ENCODE measurements around the gene SETD9.

SETD9 gene, protein sequence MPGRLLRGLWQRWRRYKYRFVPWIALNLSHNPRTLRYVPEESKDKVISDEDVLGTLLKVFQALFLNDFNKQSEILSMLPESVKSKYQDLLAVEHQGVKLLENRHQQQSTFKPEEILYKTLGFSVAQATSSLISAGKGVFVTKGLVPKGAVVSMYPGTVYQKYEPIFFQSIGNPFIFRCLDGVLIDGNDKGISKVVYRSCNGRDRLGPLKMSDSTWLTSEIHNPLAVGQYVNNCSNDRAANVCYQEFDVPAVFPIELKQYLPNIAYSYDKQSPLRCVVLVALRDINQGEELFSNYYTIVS

DNA sequence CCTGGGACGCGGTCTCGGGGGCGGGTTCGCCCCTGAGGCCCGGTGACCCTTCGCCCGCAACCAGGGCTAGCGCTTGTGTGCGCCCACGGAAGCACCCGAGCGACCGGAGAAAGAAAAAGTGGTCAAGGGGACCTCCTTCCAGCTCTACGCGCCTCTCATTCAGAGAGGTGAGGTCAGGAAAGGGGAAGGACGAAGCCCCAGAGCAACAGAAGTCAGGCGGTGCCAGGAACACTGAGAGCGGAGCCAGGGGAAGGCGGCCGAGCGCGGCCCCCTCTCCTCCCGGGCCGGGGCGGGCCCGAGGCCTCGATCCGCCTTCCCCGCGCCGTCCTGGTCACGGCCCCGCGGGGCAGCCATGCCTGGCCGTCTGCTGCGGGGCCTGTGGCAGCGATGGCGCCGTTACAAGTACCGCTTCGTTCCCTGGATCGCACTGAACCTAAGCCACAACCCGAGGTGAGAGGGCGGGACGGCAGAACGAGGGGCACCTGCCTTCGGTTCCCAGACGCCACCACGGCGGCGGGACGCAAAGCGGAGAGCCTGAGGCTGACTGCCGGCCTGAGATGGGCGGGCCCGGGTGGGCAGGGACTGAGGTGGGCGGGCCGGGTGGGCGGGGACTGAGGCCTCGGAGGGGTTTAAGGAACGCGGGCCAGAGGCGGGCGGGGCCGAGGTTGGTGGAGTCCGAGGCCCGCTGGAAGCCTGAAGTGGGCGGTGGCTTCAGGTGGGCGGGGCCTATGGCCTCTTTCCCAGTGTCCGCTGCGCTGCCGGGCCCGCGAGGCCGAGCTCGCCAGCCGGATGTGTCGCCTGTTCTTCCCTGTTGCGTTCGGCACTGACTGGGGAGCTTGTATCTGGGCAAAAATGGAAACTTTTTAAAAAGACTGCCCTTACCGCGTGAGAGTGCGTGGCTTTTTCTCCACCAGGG lies at the start of gene SETD9:
SETD9 (plus strand) TSS at position 303 of the 916 bp plus-strand sequence; CDS start at position 353, 50 bp downstream.
- DNase-seq, result peak; percentile 95

DNA sequence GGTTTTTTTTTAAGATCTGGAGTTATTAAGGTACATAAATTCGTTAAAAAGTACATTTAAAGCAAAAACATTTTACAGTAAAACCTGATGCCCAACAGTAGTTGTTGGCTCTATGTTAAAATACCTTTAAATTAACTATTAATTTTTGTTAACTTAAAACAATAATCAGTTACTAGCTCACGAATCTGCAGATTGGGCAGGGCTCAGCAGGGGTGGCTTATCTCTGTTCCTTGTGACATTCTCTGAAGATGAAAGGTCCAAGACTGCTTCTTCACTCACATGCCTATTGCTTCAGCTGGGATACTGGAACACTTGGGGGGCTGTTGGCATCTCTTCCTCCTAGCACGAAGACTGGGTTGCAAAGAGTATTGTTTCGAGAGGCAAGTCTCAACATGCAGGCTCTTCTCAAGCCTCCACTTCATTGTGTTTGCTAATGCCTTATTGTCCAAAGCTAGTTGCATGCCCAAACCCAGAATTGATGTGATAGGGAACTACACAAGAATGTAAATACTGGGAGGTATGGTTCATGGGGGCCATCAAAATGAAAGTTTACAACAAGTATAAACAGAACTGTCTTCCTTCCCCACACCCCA lies 47.4 kb upstream of the SETD9 start:
- no peak for DNase-seq

DNA sequence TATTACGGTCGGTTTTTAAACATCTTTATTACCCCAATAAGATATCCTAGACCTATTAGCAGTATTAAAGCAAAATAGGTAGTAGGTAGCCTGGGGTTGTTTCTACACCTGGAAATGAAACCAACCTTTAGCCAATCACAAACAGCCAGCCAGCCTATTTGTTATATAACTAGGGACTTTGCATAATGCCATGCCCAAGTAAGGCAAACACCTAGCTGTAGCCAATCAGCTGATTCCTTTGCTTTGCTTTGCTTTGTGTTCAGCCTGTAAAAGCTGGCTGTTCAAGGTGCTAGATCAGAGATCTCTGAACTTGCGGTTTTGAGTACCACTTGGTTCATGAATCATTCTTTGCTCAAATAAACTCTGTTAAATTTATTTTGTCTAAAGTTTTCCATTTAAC lies 46.5 kb upstream of the SETD9 start:
- DNase-seq, result no peak

DNA sequence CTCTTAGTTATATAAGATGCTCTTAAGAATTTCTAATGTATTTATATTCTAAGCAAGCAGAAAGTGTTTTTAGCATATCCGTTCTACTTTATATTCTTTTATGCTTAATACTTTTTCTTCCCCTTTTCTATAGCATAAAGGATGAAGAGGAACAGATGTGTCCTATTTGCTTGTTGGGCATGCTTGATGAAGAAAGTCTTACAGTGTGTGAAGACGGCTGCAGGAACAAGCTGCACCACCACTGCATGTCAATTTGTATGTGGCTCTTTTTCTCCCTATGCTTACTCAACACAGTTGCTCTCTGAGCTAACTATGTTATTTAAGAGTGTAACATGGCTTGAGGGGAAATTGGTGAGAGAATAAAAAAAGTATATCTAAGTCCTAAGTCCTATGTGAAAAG lies 37.6 kb upstream of the SETD9 start:
- no peak for DNase-seq

DNA sequence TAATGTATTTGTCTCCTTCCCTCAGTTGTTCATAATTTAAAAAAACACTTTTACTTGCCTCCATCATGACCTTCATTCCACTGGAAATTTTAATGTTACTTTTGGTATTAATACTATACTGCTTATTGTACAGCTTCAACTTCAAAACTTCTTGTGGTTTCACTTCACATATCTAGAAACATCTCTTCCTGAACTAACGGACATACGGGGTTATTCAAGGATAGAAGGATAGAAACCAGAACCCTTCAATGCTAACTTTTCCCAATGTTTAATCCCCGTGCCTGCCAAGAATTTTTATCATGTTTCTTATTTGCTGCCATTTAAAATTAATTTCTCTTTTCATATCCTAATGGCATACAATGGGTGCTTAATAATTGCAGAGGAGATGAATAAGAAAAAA lies 36.3 kb upstream of the SETD9 start:
- DNase-seq, result no peak

DNA sequence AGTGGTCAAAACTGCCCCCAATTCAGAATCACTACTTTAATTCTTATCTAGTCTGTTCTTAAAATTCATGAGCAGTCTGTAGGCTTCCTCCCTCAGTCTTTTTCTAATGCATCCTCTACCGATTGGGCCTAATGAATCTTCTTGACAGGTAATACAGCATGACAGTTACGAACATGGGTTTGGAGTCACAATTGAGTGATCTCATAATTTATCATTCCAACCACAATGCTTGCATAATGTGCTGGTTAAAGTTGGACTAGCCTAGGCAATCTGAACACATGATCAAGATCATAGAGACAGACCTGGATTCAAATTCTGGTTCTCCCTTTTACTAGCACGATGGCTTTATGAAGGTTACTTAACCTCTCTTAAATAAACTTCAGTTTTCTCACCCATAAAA lies 33.1 kb upstream of the SETD9 start:
- DNase-seq, result no peak

DNA sequence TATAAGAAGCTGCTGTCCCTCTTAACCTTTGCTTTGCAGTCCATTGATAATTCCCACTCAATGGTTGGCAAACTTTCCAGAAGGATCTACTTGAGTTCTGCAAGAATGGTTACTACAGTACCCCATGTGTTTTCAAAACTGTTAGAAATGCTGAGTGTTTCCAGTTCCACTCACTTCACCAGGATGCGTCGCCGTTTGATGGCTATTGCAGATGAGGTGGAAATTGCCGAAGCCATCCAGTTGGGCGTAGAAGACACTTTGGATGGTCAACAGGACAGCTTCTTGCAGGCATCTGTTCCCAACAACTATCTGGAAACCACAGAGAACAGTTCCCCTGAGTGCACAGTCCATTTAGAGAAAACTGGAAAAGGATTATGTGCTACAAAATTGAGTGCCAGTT lies 27.8 kb upstream of the SETD9 start:
- DNase-seq, result no peak

DNA sequence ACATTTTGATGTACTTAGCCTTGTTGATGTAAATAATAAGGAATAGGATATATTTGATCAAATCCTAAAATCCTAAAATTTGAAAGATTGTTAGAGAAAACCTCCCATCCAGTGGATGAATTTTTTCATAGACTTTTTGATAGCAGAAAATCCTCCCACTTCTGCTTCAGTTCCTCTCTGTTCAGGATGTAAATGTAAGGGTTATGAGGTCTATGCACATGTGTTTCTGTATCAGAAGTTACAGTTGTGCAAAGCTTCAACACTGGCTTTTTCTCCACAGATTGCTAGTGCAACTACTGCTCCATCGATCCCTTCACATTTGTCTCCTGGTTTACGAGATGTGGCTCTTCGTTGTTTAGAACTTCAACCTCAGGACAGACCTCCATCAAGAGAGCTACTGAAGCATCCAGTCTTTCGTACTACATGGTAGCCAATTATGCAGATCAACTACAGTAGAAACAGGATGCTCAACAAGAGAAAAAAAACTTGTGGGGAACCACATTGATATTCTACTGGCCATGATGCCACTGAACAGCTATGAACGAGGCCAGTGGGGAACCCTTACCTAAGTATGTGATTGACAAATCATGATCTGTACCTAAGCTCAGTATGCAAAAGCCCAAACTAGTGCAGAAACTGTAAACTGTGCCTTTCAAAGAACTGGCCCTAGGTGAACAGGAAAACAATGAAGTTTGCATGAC lies 16.0 kb upstream of the SETD9 start:
- DNase-seq, result no peak

DNA sequence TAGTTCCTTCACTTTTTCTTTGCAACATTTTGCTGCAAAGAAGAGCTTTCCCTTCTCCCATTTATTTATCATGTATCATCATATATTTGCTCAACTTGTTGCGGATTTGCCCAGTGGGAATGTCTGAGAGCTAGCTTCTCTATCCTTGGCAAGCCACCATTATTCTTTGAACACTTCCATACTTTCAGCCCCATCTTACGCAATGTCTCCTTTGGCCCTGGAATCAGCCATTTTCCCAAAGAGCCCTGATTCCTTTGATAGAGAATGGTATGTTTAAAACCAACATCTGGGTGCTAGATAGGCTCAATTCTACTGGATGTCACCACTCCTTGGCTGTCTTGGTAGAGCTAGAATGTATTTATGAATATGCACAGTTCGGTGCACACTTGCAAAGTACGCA lies 12.6 kb upstream of the SETD9 start:
- no peak for DNase-seq

DNA sequence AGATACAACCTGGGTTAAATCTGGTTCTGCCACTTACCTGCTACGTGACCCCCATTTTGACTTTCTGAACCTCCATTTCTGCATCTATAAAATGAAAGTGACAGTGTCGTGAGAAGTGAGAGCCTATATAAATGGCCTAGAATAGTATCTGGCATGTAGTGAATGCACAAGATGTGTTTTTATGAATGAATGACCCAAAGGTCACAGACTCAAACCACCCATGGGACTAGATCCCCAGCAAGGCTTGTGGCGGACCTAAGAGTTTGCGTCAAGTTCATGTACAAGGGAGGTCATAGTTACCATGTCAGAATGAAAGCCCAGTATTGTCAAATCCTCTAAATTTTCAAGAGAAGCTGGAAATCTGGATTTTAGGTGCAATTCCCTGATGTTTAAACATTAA lies 11.2 kb upstream of the SETD9 start:
- no peak for DNase-seq

DNA sequence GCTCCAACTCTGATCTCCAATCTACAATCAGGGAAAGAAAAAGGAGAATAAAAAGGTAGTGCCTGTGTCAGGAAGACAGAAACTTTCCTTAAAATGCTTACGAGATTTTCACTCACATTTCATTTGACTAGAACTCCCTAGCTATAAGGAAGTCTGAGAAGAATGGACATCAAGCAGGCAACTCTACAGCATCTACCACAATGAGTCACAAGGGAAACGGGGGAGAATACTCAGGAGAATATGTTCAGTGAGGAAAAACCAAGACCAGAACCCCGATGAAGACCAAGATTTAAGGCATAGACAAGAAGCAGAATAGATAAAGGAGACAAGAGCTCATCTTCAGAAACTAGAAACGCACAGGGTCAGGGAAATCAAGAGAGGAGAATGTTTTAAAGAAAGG lies 9.0 kb upstream of the SETD9 start:
- DNase-seq, result no peak

DNA sequence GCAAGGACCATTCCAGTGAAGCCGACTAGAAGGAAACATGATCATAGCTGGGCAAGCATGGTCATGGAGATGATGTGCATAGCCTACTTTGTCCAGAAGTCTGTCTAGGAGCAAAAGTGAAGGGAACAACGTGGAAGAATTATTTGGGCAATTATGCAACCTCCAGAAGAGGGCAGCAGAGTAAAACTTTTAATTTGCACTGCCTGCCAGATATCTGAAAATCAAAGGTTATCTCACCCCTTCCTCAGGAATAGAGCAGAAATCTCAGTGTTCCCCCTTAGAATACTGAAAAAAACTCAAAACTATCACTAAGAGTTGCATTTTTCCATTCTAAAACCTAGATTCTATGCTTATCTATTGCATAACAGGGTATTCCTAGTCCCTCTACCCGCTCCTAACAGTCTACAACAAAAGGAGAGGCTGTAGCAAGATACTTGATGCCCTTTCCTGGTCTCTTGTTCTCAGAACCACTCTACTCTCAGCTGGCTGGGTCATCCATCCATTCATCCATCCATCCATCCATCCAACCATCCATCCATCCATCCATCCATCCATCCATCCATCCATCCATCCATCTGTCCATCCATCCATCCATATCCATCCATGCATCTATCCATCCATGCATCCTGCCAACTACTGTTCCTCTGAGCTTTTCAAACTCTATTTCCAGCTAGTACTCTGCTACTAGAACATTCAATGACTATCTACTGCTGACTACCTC lies 8.4 kb upstream of the SETD9 start:
- DNase-seq, result no peak

DNA sequence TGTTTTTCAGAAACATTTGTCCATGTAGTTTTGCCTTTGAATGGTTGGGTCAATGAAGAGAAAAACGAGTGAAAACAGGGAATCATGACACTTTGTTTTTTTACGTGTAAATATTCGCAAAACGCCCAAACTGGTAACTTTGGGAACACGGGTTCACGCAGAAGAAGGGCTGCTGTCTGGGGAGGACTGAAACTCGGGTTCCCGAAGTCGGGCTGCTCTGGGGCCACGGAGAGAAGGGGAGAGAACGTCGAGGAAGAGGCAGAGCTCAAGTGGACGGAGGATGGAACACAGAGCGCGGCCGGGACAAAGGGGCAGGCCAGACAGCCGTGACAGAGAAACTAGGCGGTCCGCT lies 478 bp upstream of the SETD9 start:
- no peak for DNase-seq

DNA sequence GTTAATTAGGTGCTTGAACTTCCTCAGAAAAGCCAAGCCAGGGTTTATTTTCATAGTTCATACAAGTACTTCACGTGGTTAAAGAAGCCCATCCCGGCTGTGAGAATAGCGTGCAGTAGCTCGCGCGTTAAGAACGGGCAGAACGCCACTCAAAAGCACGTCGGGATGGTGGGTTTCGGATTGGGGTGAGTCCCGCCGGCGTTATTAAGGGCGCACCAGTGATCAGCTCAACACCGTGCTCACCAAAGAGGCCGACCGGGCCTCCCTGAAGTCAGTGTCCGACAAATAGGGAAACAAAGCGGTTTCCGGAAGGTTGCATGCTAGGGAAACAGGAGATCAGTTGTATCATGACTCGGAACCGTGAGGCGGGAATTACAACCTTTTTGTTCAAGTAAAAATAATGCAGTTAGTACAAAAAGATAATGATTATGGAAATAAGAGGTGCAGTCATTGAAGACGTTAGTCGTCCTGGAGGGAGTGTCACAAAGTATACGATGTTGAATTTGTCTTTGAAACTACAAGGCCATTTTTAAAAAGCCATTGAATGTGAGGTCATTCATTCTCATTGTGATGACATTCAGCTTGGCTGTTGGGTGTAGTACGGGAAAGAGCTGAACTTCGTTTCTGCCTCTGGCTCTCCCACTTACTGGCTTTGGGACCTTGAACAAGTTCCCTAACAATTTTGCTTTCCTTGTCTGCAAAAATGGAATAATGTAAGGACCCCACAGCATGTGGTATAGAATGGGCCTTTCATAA lies 992 bp downstream of the SETD9 start:
- DNase-seq, result peak; percentile 49

DNA sequence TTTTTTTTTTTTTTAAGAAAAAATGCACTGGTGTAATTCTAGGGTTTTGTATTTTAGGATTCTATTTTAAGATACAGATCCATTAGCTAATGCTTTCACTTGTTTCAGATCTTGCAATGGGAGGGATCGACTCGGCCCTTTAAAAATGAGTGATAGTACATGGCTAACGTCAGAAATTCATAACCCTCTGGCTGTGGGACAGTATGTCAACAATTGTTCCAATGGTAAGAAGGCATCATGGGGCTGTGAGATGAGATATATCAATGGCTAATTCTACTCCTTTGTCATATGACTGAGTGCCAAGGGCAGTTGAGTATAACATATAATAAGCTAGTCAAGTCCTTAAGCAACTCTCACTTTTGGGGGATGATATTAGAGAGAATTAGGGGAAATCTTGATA lies 4.4 kb downstream of the SETD9 start:
- no peak for DNase-seq

DNA sequence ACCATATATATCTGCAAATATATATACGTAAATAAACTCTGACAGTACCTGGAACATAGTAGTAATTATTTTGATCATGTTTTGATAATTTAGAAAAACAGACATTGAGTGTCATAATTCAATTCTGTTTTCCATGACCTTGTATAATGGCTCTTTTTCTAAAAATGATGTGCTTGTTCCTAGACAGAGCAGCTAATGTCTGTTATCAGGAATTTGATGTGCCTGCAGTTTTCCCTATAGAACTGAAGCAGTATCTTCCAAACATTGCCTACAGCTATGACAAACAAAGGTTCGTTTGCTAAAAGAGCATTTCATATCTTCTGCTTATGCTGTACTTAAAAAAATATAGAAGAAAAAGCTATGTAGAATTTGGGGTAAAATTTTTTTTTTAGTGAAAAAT lies 5.3 kb downstream of the SETD9 start:
- no peak for DNase-seq

DNA sequence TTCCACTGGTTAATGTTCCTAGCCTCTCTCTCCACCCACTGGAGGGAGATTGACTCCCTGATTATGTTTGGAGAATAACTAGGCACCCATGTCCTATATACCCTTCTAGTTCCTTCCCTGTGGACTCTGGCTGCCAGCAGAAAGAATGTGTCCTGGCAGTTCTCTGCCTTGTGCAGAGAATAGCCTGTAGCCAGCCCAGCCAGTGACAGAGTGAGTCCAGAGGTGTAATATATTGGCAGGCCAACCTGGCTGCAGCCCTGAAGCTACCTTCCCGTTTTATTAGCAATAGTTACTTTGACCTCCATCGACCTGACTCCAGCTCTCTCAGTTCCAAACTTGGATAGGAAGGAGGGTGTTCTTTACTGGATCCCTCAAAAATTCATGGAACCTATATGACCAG lies 8.1 kb downstream of the SETD9 start:
- DNase-seq, result no peak

DNA sequence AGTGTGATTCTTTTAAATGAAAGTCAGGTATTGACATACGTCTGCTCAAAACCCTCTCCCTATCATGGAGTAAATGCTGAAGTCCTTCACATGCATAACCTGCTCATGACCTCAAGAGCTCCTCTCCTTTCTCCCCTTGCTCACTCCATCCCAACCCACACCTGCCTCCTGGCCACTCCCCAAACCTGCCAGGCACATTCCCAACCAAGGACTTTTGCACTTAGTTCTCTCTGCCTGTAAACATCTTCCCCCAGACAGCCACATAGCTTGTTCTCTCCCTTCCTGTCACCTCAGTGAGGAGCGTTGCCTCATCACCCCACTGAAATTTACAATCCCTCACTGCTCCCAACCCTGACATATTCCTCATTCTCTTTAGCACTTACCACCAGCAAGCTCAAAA lies 8.7 kb downstream of the SETD9 start:
- no peak for DNase-seq

DNA sequence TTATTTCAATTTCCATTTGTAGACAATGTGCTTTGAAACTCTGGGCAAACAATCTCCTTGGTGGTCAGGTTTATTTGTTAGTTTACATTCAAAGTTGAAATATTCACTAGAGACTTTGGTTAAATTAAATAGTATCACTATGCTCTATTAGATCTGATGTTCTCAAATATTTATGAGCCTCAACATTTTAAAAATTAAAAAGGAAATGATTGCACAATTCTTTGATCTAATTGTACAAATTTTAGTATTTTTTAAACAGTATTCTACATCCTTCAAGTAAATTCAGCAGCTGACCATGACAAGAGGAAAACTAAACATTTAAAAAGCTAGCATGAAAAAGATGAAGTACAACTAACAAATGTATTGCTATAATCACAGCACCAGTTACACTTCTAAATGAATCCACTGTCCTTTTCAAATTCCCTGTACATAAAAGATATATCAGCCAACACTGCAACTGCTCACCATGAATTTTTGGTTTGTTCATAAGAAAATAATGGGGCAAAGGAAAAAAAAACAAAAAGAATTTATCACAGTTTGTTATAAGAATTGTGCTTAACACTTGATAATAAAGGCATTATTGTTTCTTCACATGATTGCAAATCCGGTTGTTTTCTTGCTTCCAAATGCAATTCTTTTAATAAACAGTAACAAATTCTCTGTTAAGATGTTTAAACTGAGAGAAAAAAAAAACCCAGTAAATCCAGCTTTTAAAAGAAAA lies 10.7 kb downstream of the SETD9 start:
- no peak for DNase-seq

DNA sequence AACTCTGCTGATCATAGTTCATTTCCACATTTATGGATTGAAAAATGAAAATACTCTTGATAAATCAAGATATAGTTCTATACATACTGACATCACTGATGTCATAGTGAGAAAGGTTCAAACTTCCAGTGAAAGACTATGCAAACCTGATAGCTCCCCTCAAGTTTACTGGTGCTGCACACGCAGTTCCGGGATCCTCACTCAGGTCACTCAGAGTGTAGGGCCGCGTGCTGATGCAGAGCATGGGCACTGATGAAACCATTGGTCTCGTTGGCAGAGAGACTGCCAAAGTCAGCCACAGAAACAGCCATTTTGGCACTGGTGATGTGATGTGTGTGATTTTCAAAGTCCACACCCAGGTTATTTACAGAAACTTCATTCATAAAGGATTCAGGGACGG lies 13.5 kb downstream of the SETD9 start:
- no peak for DNase-seq

DNA sequence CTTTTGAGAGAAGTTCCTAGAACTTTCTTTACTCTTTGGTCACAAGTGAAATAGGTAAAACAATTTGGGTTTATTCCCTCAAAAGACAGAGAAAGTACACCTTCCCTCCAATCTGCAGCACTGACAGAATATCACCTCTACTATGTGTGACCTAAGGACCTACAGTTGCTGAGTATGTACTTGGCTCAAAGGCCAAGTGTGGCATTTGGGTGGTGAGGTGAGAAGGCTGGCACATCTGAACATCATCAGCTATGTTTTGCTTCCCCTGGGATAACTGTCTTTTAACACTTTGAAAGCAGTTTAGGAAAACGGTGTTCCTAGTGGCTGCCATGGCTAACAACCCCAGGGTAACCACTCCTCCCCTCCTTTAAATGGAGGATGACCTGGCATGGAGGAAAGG lies 24.9 kb downstream of the SETD9 start:
- DNase-seq, result no peak
